Measurements from ENCODE around the gene LRRC73.
"Not testable (repeated sequence)": the region's sequence is repeated elsewhere in the genome, so short reads cannot be mapped to it uniquely, and the experiment has no call there.

The LRRC73 gene

GRCh38 chr6:43459535-43459934 is 50.6 kb downstream of the LRRC73 start:
- no peak for DNase-seq

- DNase-seq, result not testable (repeated sequence)
Measured at GRCh38 chr6:43458154-43458553, 52.0 kb downstream of the LRRC73 start.

GRCh38 chr6:43457643-43458042 is 52.5 kb downstream of the LRRC73 start:
- DNase-seq, result peak; percentile 11
